ENCODE measurements around the gene GLIPR1L1.

DNA sequence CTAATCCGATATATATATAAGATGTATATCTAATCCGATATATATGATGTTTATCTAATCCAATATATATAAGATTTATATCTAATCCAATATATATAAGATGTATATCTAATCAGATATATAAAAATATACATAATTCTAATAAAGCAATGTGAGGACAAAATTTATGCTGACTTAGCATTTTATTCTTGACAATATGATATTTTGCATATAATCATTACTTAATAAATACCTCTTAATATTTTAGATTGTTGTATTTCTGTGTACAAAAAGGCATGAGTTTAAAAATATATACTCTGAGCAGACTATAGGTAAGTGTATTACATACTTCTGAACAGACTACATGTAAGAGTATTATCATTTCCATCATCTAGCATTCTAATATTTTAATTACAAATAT is 75.4 kb downstream of the GLIPR1L1 start:
- TF ChIP-seq POLR2A (IDR thresholded peaks at IDR 0.05; ENCODE audit: low read length) = no peak
- no peak for TF ChIP-seq GATA1 (IDR thresholded peaks at IDR 0.05; ENCODE audit: low read depth, low read length)

Data from erythroblast (primary cell).